ENCODE data around the gene CAPZA1.

The CAPZA1 gene

DNA sequence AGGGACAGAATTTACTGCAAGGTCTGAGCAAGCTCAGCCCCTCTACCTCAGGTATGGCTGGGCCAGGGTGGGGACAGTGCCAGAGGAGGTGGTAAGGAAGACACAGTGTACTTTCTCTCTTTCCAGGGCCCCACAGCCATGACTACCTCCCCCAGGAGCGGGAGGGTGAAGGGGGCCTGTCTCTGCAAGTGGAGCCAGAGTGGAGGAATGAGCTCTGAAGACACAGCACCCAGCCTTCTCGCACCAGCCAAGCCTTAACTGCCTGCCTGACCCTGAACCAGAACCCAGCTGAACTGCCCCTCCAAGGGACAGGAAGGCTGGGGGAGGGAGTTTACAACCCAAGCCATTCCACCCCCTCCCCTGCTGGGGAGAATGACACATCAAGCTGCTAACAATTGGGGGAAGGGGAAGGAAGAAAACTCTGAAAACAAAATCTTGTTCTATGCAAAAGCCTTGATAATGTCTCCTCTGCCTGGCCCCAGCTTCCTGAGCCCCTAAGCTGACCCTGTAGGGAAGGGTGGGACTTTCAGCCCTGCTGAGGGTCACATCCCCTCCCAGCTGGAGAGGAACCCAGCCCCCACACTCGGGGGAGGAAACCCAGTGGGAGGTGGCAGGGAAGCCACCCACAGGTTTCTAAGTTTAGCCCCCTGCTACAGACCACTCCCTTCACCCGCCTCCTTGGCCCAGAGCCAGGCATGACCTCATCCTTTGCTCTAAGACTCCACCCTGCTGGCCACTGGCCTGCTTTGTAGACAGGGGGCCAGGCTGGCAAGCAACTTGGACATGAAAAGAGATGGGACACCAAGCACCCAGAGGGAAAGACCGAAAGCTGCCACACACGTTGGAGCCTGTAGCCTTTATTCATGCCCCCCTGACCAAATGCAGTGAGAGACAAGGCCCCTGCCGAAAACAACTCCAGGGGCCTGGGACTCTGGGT is 80.9 kb downstream of the CAPZA1 start:
- H3K4me1 Mint-ChIP-seq, result peaks cover 55% of the 10 kb centered on the region
- H3K36me3 Mint-ChIP-seq (ENCODE audit: insufficient read depth), result peaks cover 29% of the 10 kb centered on the region
- ATAC-seq (replicated peaks; ENCODE audit: extremely low read depth, poor library complexity, severe bottlenecking) (no peak), DNase-seq (ENCODE audit: low spot score in 2 of 2) (peak; percentile 53)
- H3K9me3 Mint-ChIP-seq, result no peaks in the 10 kb centered on the region
- H3K27me3 Mint-ChIP-seq, result no peaks in the 10 kb centered on the region
- H3K27ac Mint-ChIP-seq (ENCODE audit: low read depth), result peak overlapping the region; percentile 79
- H3K4me3 Mint-ChIP-seq, result no peak overlapping the region

DNA sequence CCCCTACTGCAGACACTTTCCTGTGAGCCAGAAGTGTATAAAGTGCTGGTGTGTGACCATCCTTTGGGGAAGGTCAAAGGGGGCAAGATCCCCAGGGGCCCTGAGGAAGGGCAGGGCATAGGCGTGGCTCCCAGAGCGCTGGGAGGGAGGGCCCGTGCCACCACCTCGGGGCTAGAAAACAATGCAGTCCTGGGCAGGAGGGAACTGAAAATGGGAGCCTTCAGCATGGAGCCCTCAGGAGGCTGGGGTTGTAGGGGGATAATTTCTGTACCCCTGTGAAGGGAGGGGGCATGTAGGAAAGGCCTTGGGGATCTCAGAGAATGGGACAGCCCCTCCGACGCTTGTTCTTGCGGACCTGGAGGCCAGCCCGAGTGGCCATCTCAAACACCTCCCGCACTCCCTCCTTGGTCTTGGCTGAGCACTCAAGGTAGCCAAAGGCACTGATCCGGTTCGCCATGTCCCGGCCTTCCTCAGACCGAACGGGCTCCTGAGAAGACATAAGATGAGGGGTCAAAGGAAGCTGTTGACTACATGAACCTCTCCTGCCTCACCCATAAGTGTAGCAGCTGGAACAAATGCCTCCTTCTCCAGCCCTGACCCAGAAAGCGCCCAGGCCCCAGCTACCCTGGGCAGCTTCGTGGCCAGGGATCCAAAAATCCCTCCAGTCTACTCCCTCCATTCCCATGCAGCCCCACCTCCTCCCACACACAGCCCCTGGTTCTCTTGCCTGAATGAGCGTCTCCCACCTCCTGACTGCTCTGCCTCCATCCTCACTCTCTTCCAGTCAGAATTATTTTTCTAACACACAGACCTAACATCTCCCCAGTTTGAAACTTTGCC is 81.8 kb downstream of the CAPZA1 start:
- Mint-ChIP-seq H3K4me3 (no peak overlapping the region), H3K4me1 (peaks cover 64% of the 10 kb centered on the region), H3K36me3 (ENCODE audit: insufficient read depth) (peaks cover 35% of the 10 kb centered on the region), H3K27ac (ENCODE audit: low read depth) (peak overlapping the region; percentile 79), H3K9me3 (no peaks in the 10 kb centered on the region), H3K27me3 (no peaks in the 10 kb centered on the region)
- no peak for ATAC-seq (replicated peaks; ENCODE audit: extremely low read depth, poor library complexity, severe bottlenecking)
- no peak for DNase-seq (ENCODE audit: low spot score in 2 of 2)

DNA sequence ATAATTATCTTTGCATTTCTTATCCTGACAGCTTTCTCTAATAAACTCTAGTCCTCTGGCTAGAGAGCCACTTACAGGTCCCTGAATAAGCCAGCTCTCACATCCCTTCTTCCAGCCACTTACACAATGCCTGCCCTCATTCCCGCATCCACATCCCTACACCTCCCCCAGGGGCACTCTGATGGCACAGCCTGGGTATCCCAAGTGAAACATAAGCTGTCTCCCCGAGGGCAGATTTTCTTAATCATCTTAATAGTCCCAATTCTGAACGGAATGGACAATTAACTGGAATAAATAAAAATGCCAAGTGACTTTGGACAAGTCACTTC is 82.4 kb downstream of the CAPZA1 start:
- H3K9me3 Mint-ChIP-seq, result no peaks in the 10 kb centered on the region
- DNase-seq (ENCODE audit: low spot score in 2 of 2) (no peak), ATAC-seq (replicated peaks; ENCODE audit: extremely low read depth, poor library complexity, severe bottlenecking) (no peak)
- peaks cover 36% of the 10 kb centered on the region for H3K36me3 Mint-ChIP-seq (ENCODE audit: insufficient read depth)
- no peaks in the 10 kb centered on the region for H3K27me3 Mint-ChIP-seq
- peaks cover 66% of the 10 kb centered on the region for H3K4me1 Mint-ChIP-seq
- H3K27ac Mint-ChIP-seq (ENCODE audit: low read depth), result peak overlapping the region; percentile 79
- no peak overlapping the region for H3K4me3 Mint-ChIP-seq

DNA sequence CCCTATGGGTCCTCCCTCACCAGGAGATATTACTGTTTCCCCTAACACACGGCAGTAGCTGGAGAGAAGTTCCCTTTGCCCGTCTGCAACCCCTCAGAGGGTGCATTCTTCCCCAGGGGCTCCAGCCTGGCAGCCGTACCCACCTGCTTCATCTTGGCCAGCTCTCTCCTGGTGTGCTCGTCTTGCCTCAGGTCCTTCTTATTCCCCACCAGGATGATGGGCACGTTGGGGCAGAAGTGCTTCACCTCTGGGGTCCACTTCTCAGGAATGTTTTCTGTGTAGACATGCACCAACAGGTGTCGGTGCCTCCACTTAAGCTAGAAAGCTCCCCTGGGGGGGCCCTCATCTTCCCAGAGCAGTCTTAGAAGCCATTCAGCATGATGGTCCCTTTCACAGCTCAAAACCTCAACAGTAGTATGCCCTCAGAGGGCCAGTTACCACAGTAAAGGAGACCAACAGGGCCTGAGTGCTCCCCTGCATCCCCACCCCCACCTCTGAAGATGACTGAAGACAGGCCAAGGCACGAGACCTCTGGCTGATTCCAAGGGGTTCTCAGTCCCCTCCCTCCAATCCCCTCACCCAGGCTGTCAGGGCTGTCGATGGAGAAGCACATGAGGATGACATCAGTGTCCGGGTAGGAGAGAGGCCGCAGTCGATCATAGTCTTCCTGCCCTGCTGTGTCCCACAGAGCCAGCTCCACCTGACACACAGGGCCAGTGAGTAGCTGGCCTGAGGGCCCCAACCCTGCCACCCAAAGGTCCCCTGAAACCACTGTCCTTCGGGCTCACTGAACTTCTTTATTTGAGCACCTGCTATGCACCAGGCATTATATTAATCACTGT is 83.0 kb downstream of the CAPZA1 start:
- DNase-seq (ENCODE audit: low spot score in 2 of 2) (no peak), ATAC-seq (replicated peaks; ENCODE audit: extremely low read depth, poor library complexity, severe bottlenecking) (no peak)
- H3K4me1 Mint-ChIP-seq, result peaks cover 70% of the 10 kb centered on the region
- H3K36me3 Mint-ChIP-seq (ENCODE audit: insufficient read depth), result peaks cover 33% of the 10 kb centered on the region
- H3K4me3 Mint-ChIP-seq, result no peak overlapping the region
- H3K27me3 Mint-ChIP-seq, result no peaks in the 10 kb centered on the region
- H3K9me3 Mint-ChIP-seq, result no peaks in the 10 kb centered on the region
- peak overlapping the region; percentile 79 for H3K27ac Mint-ChIP-seq (ENCODE audit: low read depth)

DNA sequence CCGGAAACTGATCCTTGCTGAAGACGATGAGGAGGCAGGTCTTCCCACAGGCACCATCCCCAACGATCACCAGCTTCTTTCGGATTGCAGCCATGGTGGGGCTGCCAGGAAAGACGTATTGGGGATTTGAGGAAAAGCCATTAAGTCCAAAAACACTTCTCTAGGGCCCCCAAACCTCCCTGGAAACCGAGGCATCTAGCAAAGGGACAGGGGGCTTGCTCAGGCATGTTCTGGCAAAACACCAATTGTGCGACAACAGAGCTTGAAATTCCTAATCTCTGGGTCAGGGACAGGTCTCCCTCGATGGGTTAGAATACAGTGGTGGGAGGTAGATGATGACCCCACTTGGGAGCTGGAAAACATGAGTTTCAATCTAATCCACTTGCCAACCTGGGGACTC is 84.1 kb downstream of the CAPZA1 start:
- DNase-seq (ENCODE audit: low spot score in 2 of 2) (no peak), ATAC-seq (replicated peaks; ENCODE audit: extremely low read depth, poor library complexity, severe bottlenecking) (no peak)
- Mint-ChIP-seq H3K4me1 (peaks cover 72% of the 10 kb centered on the region), H3K27me3 (no peaks in the 10 kb centered on the region), H3K4me3 (no peak overlapping the region), H3K27ac (ENCODE audit: low read depth) (no peak overlapping the region), H3K9me3 (no peaks in the 10 kb centered on the region), H3K36me3 (ENCODE audit: insufficient read depth) (peaks cover 28% of the 10 kb centered on the region)

DNA sequence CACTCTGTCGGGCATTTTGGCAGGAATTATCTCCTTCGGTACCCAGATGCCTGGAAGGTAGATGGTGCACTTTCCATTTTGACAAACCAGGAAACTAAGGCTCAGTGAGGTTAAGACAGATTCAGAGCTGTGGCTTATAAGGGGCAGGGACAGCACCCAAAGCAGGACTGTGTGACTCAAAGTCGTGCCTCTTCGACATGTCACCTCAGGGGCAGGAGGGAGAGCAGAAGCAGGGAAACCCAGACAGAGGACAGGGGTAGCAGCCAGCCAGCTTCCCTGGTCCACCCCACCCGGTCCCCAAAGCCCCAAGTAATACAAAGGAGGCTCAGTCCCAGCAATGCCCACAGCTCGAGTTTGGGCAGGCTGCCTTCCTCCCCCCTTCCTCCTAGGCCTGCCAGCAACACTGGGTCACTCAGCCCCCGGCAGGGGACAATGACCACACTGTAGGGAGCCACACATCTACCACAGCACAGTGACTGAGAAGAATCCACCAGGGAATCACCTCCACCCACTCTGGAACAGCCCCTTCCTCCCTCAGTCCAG is 84.8 kb downstream of the CAPZA1 start:
- ATAC-seq (replicated peaks; ENCODE audit: extremely low read depth, poor library complexity, severe bottlenecking) (no peak), DNase-seq (ENCODE audit: low spot score in 2 of 2) (no peak)
- Mint-ChIP-seq H3K27me3 (no peaks in the 10 kb centered on the region), H3K4me1 (peaks cover 72% of the 10 kb centered on the region), H3K4me3 (peak overlapping the region; percentile 76), H3K27ac (ENCODE audit: low read depth) (peak overlapping the region; percentile 80), H3K36me3 (ENCODE audit: insufficient read depth) (peaks cover 28% of the 10 kb centered on the region), H3K9me3 (no peaks in the 10 kb centered on the region)

DNA sequence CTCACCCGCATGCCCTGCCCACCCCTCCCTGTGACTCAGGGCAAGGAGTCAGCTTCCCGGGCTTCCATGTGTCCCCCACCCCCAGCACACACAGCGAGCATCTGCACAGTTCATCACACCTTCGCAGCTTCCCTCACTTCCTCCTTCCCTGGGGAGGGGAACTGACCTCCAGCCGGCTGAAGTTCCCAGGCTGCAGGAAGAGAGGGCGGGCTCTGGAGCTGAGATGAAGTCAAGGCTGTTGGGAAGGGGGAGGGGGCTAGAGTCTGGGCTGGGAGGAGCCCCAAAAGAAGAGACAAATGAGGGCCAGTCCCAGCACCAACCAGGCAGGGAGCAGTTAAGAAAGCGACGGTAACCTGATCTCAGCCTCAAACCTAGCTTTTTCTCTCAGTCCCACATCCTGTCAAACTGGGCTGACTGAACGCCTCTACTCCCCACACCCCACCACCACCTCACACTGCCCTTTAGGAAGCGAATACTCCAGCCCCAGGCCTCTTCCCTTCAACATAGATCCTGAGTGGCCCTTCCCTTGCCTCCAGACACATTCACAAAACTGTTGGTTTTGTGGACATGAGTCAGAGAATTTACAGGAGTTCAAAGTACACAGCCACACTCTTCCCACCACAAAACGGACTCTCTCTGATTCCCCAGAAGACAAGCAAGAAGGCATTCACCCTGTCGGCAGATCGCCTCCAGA is 85.4 kb downstream of the CAPZA1 start:
- Mint-ChIP-seq H3K27me3 (no peaks in the 10 kb centered on the region), H3K36me3 (ENCODE audit: insufficient read depth) (peaks cover 25% of the 10 kb centered on the region), H3K9me3 (no peaks in the 10 kb centered on the region), H3K27ac (ENCODE audit: low read depth) (peak overlapping the region; percentile 80), H3K4me3 (peak overlapping the region; percentile 76), H3K4me1 (peaks cover 67% of the 10 kb centered on the region)
- DNase-seq (ENCODE audit: low spot score in 2 of 2) (peak in 1 of 2 donors; percentile 33), ATAC-seq (replicated peaks; ENCODE audit: extremely low read depth, poor library complexity, severe bottlenecking) (peak; percentile 84)

DNA sequence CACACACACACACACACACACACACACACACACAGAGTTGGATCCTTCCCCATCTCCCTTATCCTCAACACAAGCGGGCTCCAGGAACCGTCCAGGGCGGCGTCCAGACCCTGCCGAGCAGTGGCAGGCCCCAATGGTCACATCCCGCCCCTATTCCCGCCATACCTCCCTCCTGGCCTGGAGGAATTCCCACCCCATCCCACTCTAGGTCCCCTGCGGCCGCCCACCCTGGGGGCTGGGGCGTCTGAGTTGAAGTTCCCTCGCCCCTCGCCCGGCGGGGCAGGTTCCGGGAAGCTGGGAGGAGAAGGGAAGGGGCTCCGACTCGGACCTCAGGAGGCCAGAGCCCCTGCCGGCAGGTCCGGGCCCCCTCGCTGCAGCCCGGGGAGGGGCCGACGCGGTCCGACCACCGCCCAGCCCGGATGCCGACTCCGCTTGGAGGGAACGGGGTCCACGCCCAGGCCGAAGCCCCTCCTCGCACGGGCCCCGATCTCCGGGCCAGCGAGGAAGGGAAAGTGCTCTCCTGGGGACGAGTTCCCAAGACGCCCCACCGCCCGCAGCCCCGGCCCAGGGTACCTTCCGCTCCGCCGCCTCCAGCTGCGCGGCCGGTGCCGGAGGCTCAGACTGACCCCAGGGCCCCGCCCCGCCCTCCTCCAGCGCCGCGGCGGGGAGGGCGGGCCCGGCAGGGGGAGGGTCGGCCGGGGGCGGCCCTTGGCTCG is 87.0 kb downstream of the CAPZA1 start, which contains the start of gene RHOC:
RHOC (minus strand) TSS at position 623 of the 716 bp plus-strand sequence. CDS start 3,328 bp downstream, outside the sequence.
- Mint-ChIP-seq H3K36me3 (ENCODE audit: insufficient read depth) (peaks cover 20% of the 10 kb centered on the region), H3K27ac (ENCODE audit: low read depth) (peak within 1 kb of the TSS; percentile 80), H3K4me3 (peak within 1 kb of the TSS; percentile 76), H3K9me3 (no peaks in the 10 kb centered on the region), H3K4me1 (peaks cover 54% of the 10 kb centered on the region), H3K27me3 (no peaks in the 10 kb centered on the region)
- DNase-seq (ENCODE audit: low spot score in 2 of 2), result no peak
- peak; percentile 31 for ATAC-seq (replicated peaks; ENCODE audit: extremely low read depth, poor library complexity, severe bottlenecking)

DNA sequence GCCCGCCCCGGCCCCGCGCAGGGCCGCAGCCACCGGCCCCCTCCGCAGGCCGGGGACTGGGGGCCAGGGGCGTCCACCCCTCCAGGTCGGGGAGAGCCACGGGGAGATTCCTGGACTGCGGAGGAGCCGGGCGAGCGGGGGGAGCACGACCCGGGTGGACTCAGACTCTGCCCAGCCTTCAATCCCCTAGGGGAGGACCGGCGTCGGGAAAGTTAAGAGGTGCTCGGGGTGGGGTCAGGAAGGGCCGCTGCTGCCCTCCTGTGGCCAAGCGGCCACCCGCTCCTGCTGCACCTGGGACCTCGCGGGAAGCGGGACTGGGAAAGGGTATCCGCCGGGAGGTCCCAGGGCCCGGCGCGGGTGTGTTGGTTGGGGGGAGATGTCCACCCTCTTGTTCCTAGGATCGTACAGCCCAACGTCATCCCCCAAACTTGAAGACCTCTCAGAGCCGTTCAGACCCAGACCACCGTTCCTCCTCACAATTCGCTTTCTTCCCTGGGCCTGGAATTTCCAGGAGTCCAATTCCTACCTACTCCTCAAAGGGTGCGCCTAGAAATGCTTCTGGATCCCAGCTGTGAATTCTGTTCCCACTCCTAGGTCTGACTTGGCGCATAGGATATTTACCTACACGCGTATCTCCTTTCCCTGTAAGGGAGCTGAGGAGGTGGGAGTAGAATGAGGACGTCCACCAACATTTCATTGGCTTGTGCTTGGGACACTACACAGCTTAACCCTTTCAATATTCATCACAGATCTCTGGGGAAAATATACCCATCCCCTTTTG is 87.8 kb downstream of the CAPZA1 start:
- no peaks in the 10 kb centered on the region for H3K27me3 Mint-ChIP-seq
- peaks cover 47% of the 10 kb centered on the region for H3K4me1 Mint-ChIP-seq
- no peaks in the 10 kb centered on the region for H3K9me3 Mint-ChIP-seq
- H3K36me3 Mint-ChIP-seq (ENCODE audit: insufficient read depth), result peaks cover 16% of the 10 kb centered on the region
- H3K27ac Mint-ChIP-seq (ENCODE audit: low read depth), result no peak overlapping the region
- DNase-seq (ENCODE audit: low spot score in 2 of 2) (peak in 1 of 2 donors; percentile 41), ATAC-seq (replicated peaks; ENCODE audit: extremely low read depth, poor library complexity, severe bottlenecking) (no peak)
- H3K4me3 Mint-ChIP-seq, result peak overlapping the region; percentile 76

DNA sequence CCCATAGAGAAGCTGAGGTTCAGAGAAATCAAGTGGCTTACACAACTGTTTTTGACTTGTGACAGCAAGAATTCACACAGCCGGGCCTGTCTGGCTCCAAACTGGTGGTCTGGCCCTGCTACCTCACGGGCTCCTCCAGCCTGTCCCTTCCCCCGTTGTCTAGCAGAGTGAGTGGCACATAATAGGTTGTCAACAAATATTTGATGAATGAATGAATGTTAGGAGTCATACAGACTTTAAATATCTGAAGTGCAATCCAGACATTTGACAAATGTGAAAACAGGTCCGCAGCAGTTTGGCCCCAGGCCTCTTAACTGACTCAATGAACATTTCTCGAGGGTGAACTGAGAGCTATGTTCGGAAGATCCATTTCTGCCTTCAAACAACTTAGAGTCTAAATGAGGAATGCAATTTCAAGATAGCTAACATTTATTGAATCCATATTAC is 88.4 kb downstream of the CAPZA1 start:
- H3K9me3 Mint-ChIP-seq, result no peaks in the 10 kb centered on the region
- ATAC-seq (replicated peaks; ENCODE audit: extremely low read depth, poor library complexity, severe bottlenecking) (no peak), DNase-seq (ENCODE audit: low spot score in 2 of 2) (no peak)
- H3K36me3 Mint-ChIP-seq (ENCODE audit: insufficient read depth), result peaks cover 16% of the 10 kb centered on the region
- peak overlapping the region; percentile 76 for H3K4me3 Mint-ChIP-seq
- no peak overlapping the region for H3K27ac Mint-ChIP-seq (ENCODE audit: low read depth)
- H3K27me3 Mint-ChIP-seq, result no peaks in the 10 kb centered on the region
- H3K4me1 Mint-ChIP-seq, result peaks cover 41% of the 10 kb centered on the region
